Heart right ventricle (tissue), 16 donors: ENCODE measurements around the gene MTSS2. TPM values are rescaled to one million over a fixed set of nuclear protein-coding genes. Genes with fewer than 3 reads are reported as not detected.

Experiments
- ATAC-seq, 8 donors: fragments of 200-7000 bp; cut with Tn5 transposase; one replicate each; pipeline ENCODE4 v1.9.1; 2020; ENCODE audit warnings: mild to moderate bottlenecking in 8 of 8, moderate library complexity in 8 of 8, moderate number of reproducible peaks in 1 of 8
- DNase-seq, 2 donors: peaks; one replicate each; pipeline ENCODE4 v3.0.0-alpha.2; 2020
- H3K27ac ChIP-seq, 10 donors: fragments of 200-600 bp; sonication (generic) in 2 of 10; one replicate each; pipeline versions ENCODE4 v1.5.0 to v1.8.0; 2020 to 2022; ENCODE audit warnings: mild to moderate bottlenecking in 3 of 10
- H3K27me3 ChIP-seq, 7 donors: fragments of 200-600 bp; one replicate each; pipeline ENCODE4 v1.8.0; 2021 to 2022; ENCODE audit warnings: mild to moderate bottlenecking in 2 of 7
- H3K36me3 ChIP-seq, 9 donors: fragments of 200-600 bp; sonication (generic) in 1 of 9; one replicate each; pipeline versions ENCODE4 v1.5.0 to v1.8.0; 2020 to 2022; ENCODE audit warnings: mild to moderate bottlenecking in 2 of 9
- H3K4me1 ChIP-seq, 9 donors: fragments of 200-600 bp; sonication (generic) in 1 of 9; one replicate each; pipeline versions ENCODE4 v1.5.0 to v1.8.0; 2020 to 2022; ENCODE audit warnings: mild to moderate bottlenecking in 4 of 9
- H3K4me3 ChIP-seq, 10 donors: fragments of 200-600 bp; sonication (generic) in 2 of 10; one replicate each; pipeline versions ENCODE4 v1.5.0 to v1.8.0; 2020 to 2022; ENCODE audit warnings: mild to moderate bottlenecking in 7 of 10, moderate library complexity in 2 of 10
- H3K9me3 ChIP-seq, 11 donors: fragments of 200-600 bp in 10 of 11; sonication (generic) in 2 of 11; one replicate each; pipeline versions ENCODE4 v1.5.0 to v1.8.0; 2013 to 2022; ENCODE audit warnings: mild to moderate bottlenecking in 2 of 11, control low read depth in 1 of 11, moderate library complexity in 1 of 11
- CTCF ChIP-seq, 9 donors: fragments of 200-600 bp; sonication (generic) in 2 of 9; IDR thresholded peaks; one replicate each; pipeline versions ENCODE4 v1.5.0 to v1.8.0; 2021 to 2022; ENCODE audit warnings: antibody characterized with exemption in 9 of 9, mild to moderate bottlenecking in 5 of 9, moderate library complexity in 1 of 9
- WGBS, 2 donors: extraction: QIAGEN DNeasy Blood & Tissue Kit; methylation state at CpG; one replicate each; pipeline ENCODE4 v1.1.7; 2013; ENCODE audit warnings: inconsistent platforms in 1 of 2; 5-methylcytosine and 5-hydroxymethylcytosine counted together
- intact Hi-C, 10 donors: fragments of 100-400 bp; cut with DNase I; formaldehyde crosslinking; loops; one replicate each; pipeline versions ENCODE4 v1.11.1 to v1.14.2; 2022
- polyA plus RNA-seq, 2 donors: library from polyadenylated mRNA; stranded (reverse); fragments of 200-250 nt; gene quantifications; one replicate each; pipeline ENCODE4 v1.2.3, GENCODE V29; 2013
- total RNA-seq, 10 donors: library from RNA; stranded (reverse); fragmentation: NEBNext Ultra II Directional in 3 of 10; extraction: Animal tissue kit (Norgen Biotek cat#: 25700) in 3 of 10; gene quantifications; one replicate each; pipeline versions ENCODE4 v1.2.1 to v1.2.4, GENCODE V29; 2021 to 2023
- donor health status: Arrhythmogenic right ventricular cardiomyopathy.
- donor health status: ischemic (EF 13 %, LVEDD 7.1; RV severe dilation, severe dysfunction).
- donor health status: healthy with polysubstance abuse.
- donor health status: DM: no; HTN: yes; CAD: no.
- donor health status: DM: no; HTN: no; CAD: no.
- donor health status: ischemic (EF 25% LVEDD 6.9; RV normal size, moderate dysfunction).
- donor health status: ischemic (EF 25% LVEDD 5.7; RV mildly dilated, moderate dysfunction).
- donor health status: healthy.
- donor health status: DM: yes; HTN: yes; CAD: no.
- donor health status: Ischemic cardiomyopathy.
- donor health status: ischemic (EF 35%, LVEDD 5.7; RV mildly dilated, moderate dysfunction).
- donor health status: nonischemic (EF 11% LVEDD 7.7; RV severe dilation, severe dysfunction).
- donor health status: DM: yes; HTN: yes; CAD: no.
- donor health status: PGD.
- donor health status: ischemic (EF 29% LVEDD 5.4; RV normal size, mild dysfunction).
- donor health status: nonischemic (EF 23%, LVEDD 6.1; RV moderate dilation, normal function).

MTSS2 gene
- total and polyA plus RNA-seq, 12 donors: 39.0 to 121 (median 58.9) TPM

GRCh38 chr16:70726892-70727361, 41.1 kb upstream of the MTSS2 start:
- Histone ChIP-seq H3K4me3 (no peak overlapping the region), H3K27ac (peak overlapping the region in 9 of 10 donors; percentile 81 to 96 (median 88)), H3K4me1 (peaks cover 19 to 57% (median 38%) of the 10 kb centered on the region in 9 donors), H3K9me3 (no peaks in the 10 kb centered on the region), H3K27me3 (no peaks in the 10 kb centered on the region), H3K36me3 (peaks cover 0 to 30% (median 0%) of the 10 kb centered on the region in 9 donors)
- intact Hi-C loops: no loop called here
- WGBS, 2 donors: 53 to 54% methylated on average over 9 of the region's 9 CpGs
- ATAC-seq (peak in 7 of 8 donors; percentile 14 to 41 (median 24)), DNase-seq (peak; percentile 53 to 60)
- no peak for TF ChIP-seq CTCF (IDR thresholded peaks at IDR 0.05)

DNA sequence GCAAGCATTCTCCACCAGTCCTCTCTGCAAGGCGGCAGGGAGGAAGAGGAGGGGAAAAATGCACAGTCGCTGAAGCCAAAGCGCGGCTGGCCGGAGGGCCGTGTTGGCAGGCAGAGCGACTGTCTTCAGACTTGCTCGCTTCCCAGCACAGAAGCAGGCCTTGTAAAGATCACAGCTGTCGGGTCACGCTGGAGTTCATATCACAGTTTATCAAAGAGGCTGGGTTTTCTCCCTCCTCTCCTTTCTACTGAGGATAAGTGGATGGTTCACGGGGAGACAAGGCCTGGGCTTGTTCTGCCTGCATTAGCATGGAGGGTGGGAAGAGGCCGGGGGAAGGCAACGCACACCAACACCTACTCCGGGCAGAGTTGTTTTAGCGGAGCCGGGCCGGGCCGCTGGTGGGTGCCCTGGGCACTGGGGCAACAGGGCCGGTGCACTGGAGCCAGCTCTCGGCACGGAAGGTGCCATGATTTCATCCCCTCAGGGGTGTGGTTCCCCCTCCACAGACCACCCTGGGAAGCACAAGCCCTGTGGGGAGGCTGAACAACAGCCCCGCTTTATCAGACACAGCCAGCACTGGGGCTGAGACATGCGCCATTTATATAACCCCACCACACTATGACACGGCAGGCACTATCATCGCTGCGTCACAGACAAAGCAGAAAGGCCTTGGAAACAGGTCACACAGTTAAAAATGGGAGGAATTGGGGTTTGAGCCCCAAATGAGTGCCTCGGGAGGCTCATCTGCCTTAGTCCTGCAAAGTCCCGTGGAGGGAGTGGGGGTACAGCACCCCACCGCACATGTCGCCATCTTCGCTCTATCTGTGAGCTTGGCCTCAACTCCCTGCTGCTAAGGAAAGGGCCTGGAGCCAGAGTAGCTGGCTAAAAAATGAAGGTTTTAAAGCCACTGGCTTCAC, 40.3 kb upstream of the MTSS2 start:
- peaks cover 18 to 54% (median 35%) of the 10 kb centered on the region in 9 donors for H3K4me1 ChIP-seq
- ATAC-seq (peak; percentile 68 to 80 (median 74)), DNase-seq (peak; percentile 73 to 79)
- intact Hi-C loops: no loop called here
- no peak for TF ChIP-seq CTCF (IDR thresholded peaks at IDR 0.05)
- peaks cover 0 to 26% (median 0%) of the 10 kb centered on the region in 9 donors for H3K36me3 ChIP-seq
- H3K4me3 ChIP-seq: peak overlapping the region in 1 of 10 donors; percentile 0
- H3K27me3 ChIP-seq: no peaks in the 10 kb centered on the region
- H3K9me3 ChIP-seq: no peaks in the 10 kb centered on the region
- WGBS, 2 donors: 45 to 52% methylated on average over 31 of the region's 31 CpGs
- H3K27ac ChIP-seq: peak overlapping the region; percentile 81 to 96 (median 88)

- peak in 1 of 2 donors; percentile 50 for DNase-seq
- WGBS, 2 donors: 54 to 62% methylated on average over 22 of the region's 22 CpGs
- TF ChIP-seq CTCF (IDR thresholded peaks at IDR 0.05): no peak
- peak; percentile 56 to 79 (median 69) for ATAC-seq
- H3K9me3 ChIP-seq: no peaks in the 10 kb centered on the region
- intact Hi-C loops: no loop called here
- H3K27ac ChIP-seq: peak overlapping the region; percentile 81 to 96 (median 88)
- H3K4me3 ChIP-seq: no peak overlapping the region
- peaks cover 15 to 45% (median 27%) of the 10 kb centered on the region in 9 donors for H3K4me1 ChIP-seq
- H3K27me3 ChIP-seq: no peaks in the 10 kb centered on the region
- H3K36me3 ChIP-seq: peaks cover 0 to 23% (median 0%) of the 10 kb centered on the region in 9 donors
These were observed 39.4 kb upstream of the MTSS2 start for GRCh38 chr16:70725024-70725911.
